ENCODE measurements around the gene WIPF1.

WIPF1 gene

DNA sequence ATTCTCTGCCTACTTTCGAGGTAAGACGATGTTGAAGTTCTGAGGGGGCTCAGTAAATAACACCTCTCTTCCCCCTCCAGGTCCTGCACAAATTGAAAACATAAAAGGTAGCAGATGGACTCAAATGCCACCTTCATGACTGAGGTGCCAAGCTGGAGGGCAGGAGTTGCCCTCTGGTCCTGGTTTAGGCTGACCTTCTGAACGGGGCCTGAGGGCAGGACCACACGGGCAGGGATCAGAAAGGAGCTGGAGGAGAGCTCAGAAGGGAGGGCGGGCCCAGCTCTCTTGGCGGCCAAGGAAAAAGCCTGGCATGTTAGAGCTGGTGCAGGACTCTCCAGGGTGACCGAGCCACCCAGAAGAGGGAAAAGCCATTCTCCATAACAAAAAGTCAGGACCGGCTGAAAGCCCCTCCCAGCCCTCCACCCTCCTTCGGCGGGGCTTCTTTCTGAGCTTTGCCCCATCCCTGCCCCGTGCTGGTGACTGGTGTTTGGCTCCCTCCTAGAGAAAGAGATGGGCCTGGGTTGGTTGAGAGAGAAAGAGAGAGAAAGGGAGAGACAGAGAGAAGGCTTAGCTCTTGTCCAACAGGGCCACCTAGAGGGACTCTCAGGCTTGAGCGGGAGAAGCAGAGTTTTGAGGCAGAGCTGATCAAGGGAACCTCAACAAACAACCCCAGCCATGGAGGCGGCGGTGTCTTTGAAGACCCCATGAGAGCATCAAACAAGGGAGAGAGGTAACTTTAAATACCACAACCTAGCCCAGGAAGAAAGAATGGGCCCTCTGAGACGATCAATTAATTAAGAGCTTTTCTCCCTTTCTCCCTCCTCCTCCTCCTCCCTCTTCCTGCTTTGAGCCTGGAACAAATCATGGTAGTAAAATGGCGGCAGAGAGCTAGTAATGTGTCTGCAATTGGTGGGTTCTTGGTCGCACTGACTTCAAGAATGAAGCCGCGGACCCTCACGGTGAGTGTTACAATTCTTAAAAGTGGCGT is 50.8 kb downstream of the WIPF1 start:
- no peaks in the 10 kb centered on the region for H3K9me3 ChIP-seq (replicated peaks; ENCODE audit: insufficient read depth, low read length)
- TF ChIP-seq EZH2 (optimal IDR thresholded peaks at IDR 0.05; ENCODE audit: low read depth, low read length): no peak
- TF ChIP-seq, protein P1, sequence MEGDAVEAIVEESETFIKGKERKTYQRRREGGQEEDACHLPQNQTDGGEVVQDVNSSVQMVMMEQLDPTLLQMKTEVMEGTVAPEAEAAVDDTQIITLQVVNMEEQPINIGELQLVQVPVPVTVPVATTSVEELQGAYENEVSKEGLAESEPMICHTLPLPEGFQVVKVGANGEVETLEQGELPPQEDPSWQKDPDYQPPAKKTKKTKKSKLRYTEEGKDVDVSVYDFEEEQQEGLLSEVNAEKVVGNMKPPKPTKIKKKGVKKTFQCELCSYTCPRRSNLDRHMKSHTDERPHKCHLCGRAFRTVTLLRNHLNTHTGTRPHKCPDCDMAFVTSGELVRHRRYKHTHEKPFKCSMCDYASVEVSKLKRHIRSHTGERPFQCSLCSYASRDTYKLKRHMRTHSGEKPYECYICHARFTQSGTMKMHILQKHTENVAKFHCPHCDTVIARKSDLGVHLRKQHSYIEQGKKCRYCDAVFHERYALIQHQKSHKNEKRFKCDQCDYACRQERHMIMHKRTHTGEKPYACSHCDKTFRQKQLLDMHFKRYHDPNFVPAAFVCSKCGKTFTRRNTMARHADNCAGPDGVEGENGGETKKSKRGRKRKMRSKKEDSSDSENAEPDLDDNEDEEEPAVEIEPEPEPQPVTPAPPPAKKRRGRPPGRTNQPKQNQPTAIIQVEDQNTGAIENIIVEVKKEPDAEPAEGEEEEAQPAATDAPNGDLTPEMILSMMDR (IDR thresholded peaks at IDR 0.05; ENCODE audit: low read length): peak; percentile 68
- H3K79me2 ChIP-seq (ENCODE audit: low read length): no peaks in the 10 kb centered on the region
- no peaks in the 10 kb centered on the region for H3K36me3 ChIP-seq (replicated peaks; ENCODE audit: insufficient read depth, low read length)
- no peaks in the 10 kb centered on the region for H3K9me2 ChIP-seq (replicated peaks; ENCODE audit: insufficient read depth, low read length)
- no peaks in the 10 kb centered on the region for H3F3A ChIP-seq (ENCODE audit: insufficient read depth, low read length)
- H3K4me2 ChIP-seq (ENCODE audit: low read depth, low read length): no peak overlapping the region
- H3K27me3 ChIP-seq (replicated peaks; ENCODE audit: insufficient read depth, low read length): no peaks in the 10 kb centered on the region
- peak; percentile 68 for DNase-seq
- H4K20me1 ChIP-seq (ENCODE audit: insufficient read depth, low read length): no peaks in the 10 kb centered on the region
- H3K4me3 ChIP-seq (ENCODE audit: low read length): no peak overlapping the region
- no peaks in the 10 kb centered on the region for H3K4me1 ChIP-seq (ENCODE audit: low read length)
- no peak overlapping the region for H2AFZ ChIP-seq (ENCODE audit: low read length)
- H3K9ac ChIP-seq (ENCODE audit: low read length): no peak overlapping the region
- no peak overlapping the region for H3K27ac ChIP-seq (ENCODE audit: low read length)

DNA sequence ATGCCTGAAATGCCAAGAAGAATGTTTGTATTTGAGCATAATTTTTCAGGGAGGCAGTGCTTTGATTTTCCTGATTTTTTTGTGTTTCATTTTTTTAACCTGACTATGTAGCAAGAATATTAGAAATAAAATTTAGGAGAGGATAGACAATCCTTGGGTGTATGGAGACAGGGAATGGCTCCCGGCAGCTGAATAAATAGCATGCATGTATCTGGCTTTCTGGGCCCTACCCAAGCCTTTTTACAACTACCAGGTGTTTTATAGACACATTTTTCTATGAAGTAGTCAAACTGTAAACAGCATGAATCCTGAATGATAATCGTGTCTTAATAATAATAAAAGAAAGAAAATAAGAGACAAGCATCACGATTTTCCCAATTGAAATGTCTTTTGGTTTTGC is 52.4 kb downstream of the WIPF1 start:
- H3K4me3 ChIP-seq (ENCODE audit: low read length): no peak overlapping the region
- no peaks in the 10 kb centered on the region for H3K4me1 ChIP-seq (ENCODE audit: low read length)
- H3K9me2 ChIP-seq (replicated peaks; ENCODE audit: insufficient read depth, low read length): no peaks in the 10 kb centered on the region
- DNase-seq: no peak
- no peak overlapping the region for H3K27ac ChIP-seq (ENCODE audit: low read length)
- H3F3A ChIP-seq (ENCODE audit: insufficient read depth, low read length): no peaks in the 10 kb centered on the region
- no peaks in the 10 kb centered on the region for H3K27me3 ChIP-seq (replicated peaks; ENCODE audit: insufficient read depth, low read length)
- no peaks in the 10 kb centered on the region for H3K79me2 ChIP-seq (ENCODE audit: low read length)
- H4K20me1 ChIP-seq (ENCODE audit: insufficient read depth, low read length): no peaks in the 10 kb centered on the region
- no peak overlapping the region for H3K9ac ChIP-seq (ENCODE audit: low read length)
- H3K4me2 ChIP-seq (ENCODE audit: low read depth, low read length): no peak overlapping the region
- TF ChIP-seq EZH2 (optimal IDR thresholded peaks at IDR 0.05; ENCODE audit: low read depth, low read length): no peak
- TF ChIP-seq, protein P1 (IDR thresholded peaks at IDR 0.05; ENCODE audit: low read length): no peak
- TF ChIP-seq EZH2phosphoT487 (IDR thresholded peaks at IDR 0.05; ENCODE audit: low read length): no peak
- no peaks in the 10 kb centered on the region for H3K36me3 ChIP-seq (replicated peaks; ENCODE audit: insufficient read depth, low read length)
- no peak overlapping the region for H2AFZ ChIP-seq (ENCODE audit: low read length)
- H3K9me3 ChIP-seq (replicated peaks; ENCODE audit: insufficient read depth, low read length): no peaks in the 10 kb centered on the region

DNA sequence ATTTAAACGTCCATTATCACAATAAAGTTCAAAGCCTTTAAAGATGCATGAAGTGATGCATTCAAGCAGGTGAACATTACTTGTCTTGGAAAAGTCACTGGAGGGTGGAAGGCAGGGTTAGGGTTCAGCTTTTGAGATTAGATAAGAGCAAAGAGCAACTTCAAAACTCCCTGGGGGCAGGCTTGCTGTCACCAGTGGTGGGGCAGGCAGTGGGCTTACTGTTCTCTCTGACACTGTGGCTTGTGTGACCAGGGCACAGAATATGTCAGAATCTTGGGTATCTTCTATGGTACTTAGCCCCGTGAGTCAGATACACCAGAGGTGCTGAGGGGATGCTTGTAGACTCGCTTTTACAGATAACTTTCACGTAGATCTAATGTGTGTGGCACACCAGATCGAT is 52.8 kb downstream of the WIPF1 start:
- H3F3A ChIP-seq (ENCODE audit: insufficient read depth, low read length): no peaks in the 10 kb centered on the region
- H3K4me2 ChIP-seq (ENCODE audit: low read depth, low read length): no peak overlapping the region
- no peaks in the 10 kb centered on the region for H4K20me1 ChIP-seq (ENCODE audit: insufficient read depth, low read length)
- H3K27me3 ChIP-seq (replicated peaks; ENCODE audit: insufficient read depth, low read length): no peaks in the 10 kb centered on the region
- DNase-seq: no peak
- no peaks in the 10 kb centered on the region for H3K4me1 ChIP-seq (ENCODE audit: low read length)
- no peaks in the 10 kb centered on the region for H3K9me2 ChIP-seq (replicated peaks; ENCODE audit: insufficient read depth, low read length)
- H3K36me3 ChIP-seq (replicated peaks; ENCODE audit: insufficient read depth, low read length): no peaks in the 10 kb centered on the region
- H3K9me3 ChIP-seq (replicated peaks; ENCODE audit: insufficient read depth, low read length): no peaks in the 10 kb centered on the region
- no peak overlapping the region for H2AFZ ChIP-seq (ENCODE audit: low read length)
- TF ChIP-seq EZH2phosphoT487 (IDR thresholded peaks at IDR 0.05; ENCODE audit: low read length): no peak
- TF ChIP-seq, protein P1 (IDR thresholded peaks at IDR 0.05; ENCODE audit: low read length): no peak
- TF ChIP-seq EZH2 (optimal IDR thresholded peaks at IDR 0.05; ENCODE audit: low read depth, low read length): no peak
- H3K79me2 ChIP-seq (ENCODE audit: low read length): no peaks in the 10 kb centered on the region
- H3K27ac ChIP-seq (ENCODE audit: low read length): no peak overlapping the region
- no peak overlapping the region for H3K9ac ChIP-seq (ENCODE audit: low read length)
- H3K4me3 ChIP-seq (ENCODE audit: low read length): no peak overlapping the region

Data from MM.1S (cell line).